Stimulated activated CD8-positive, alpha-beta memory T cell treated with anti-CD3 and anti-CD28 coated beads, Interleukin-4, amount 100 ng/mL, for 24 hours (primary cell): Measurements from ENCODE around the gene DEFB132.
A peak's percentile ranks its signal among the peaks of the same experiment; 100 is the strongest.

Experiments used
- DNase-seq: peaks from one replicate; pipeline ENCODE4 v3.0.0-alpha.2; 2020; ENCODE audit warnings: low read depth

DEFB132 gene

DNA sequence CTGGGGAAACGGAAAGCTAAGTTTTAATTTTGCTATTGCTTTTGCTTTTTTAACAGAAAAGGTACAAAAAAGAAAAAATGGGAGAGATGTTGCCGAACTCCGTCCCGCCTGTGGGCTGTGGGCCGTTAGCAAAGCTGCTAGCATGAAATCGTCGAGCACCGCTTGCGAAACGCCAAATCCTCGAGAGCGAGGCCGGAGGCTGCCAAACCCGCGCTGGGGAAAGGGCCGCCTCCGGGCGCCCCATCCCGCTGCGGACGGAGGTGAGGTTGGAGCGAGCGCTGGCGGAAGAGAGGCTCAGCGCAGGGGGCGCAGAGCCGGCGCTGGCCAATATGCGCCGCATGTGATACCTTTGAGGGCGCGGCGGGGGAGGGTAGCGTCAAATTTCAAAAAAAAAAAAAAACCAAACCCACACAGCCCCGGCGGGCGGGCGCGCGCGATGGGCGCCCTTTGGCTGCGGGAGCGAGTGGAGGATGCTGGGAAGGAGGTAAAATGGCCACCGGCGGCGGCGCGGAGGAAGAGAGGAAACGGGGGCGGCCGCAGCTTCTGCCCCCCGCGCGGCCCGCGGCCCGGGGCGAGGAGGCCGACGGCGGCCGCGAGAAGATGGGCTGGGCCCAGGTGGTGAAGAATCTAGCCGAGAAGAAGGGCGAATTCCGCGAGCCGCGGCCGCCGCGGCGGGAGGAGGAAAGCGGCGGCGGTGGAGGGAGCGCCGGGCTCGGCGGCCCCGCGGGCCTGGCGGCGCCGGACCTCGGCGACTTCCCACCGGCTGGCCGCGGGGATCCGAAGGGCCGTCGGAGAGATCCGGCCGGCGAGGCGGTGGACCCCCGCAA, 39.8 kb downstream of the DEFB132 start, which contains the start of gene ZCCHC3:
TSS of gene ZCCHC3 (plus strand) at position 473 of the 827 bp plus-strand sequence. CDS start at position 490, 17 bp downstream.
- DNase-seq = peak; percentile 76

DNA sequence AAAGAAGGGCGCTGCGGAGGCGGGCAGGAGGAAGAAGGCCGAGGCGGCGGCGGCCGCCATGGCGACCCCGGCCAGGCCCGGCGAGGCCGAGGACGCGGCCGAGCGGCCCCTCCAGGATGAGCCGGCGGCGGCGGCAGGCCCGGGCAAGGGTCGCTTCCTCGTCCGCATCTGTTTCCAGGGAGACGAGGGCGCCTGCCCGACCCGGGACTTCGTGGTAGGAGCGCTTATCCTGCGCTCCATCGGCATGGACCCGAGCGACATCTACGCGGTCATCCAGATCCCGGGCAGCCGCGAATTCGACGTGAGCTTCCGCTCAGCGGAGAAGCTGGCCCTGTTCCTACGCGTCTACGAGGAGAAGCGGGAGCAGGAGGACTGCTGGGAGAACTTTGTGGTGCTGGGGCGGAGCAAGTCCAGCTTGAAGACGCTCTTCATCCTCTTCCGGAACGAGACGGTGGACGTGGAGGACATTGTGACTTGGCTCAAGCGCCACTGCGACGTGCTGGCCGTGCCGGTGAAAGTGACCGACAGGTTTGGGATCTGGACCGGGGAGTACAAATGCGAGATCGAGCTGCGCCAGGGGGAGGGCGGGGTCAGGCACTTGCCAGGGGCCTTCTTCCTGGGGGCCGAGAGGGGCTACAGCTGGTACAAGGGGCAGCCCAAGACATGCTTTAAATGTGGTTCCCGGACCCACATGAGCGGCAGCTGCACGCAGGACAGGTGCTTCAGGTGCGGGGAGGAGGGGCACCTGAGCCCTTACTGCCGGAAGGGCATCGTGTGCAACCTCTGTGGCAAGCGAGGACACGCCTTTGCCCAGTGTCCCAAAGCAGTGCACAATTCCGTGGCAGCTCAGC, 40.6 kb downstream of the DEFB132 start:
- DNase-seq = peak; percentile 15

DNA sequence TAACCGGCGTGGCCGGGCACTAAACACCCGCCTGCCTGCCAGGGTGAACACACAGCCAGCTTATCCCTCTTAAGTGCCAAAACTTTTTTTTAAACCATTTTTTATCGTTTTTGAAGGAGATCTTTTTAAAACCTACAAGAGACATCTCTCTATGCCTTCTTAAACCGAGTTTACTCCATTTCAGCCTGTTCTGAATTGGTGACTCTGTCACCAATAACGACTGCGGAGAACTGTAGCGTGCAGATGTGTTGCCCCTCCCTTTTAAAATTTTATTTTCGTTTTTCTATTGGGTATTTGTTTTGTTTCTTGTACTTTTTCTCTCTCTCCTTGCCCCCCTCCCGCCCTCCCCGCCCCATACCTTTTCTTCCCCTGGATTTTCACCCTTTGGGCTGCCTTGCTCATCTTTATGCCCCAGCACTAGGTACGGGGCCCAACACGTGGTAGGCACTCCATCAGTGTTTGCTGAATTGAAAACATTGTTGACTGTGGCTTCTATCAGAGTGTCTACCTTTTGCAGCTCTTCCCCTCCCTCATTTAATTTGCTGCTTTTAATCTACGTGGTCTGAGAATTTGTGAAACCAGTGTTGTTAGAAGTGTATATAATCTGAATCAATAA, 41.4 kb downstream of the DEFB132 start:
- DNase-seq = no peak

DNA sequence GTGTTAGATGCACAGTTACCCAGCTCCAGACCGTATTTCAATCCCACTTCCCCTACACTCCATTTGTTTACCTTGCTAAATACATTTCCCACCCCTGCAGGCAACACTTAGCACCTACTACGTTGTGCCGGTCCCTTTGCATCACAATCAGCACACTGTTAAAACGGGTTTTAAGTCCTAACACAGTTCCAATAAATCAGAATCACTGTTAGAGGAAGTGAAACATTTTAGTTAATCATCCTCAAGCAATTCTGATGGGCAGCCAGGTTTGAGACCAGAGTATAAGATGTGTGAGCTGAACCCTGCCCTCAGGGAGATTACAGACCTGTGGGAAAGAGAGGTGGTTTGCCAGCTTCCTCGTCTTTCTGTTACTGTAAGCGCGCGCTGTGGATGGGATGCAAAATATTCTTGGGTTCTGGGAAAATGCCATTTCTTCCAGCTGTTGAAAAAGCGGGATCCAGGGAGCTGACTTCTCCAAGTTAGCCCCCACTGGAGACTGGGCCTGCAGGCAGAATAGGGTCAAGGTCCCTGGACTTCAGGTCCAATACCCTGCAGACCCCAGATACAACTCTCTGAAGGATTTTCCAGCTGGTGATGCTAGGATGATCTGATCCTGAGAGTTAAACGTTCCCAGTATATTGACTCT, 42.9 kb downstream of the DEFB132 start:
- DNase-seq = no peak

DNA sequence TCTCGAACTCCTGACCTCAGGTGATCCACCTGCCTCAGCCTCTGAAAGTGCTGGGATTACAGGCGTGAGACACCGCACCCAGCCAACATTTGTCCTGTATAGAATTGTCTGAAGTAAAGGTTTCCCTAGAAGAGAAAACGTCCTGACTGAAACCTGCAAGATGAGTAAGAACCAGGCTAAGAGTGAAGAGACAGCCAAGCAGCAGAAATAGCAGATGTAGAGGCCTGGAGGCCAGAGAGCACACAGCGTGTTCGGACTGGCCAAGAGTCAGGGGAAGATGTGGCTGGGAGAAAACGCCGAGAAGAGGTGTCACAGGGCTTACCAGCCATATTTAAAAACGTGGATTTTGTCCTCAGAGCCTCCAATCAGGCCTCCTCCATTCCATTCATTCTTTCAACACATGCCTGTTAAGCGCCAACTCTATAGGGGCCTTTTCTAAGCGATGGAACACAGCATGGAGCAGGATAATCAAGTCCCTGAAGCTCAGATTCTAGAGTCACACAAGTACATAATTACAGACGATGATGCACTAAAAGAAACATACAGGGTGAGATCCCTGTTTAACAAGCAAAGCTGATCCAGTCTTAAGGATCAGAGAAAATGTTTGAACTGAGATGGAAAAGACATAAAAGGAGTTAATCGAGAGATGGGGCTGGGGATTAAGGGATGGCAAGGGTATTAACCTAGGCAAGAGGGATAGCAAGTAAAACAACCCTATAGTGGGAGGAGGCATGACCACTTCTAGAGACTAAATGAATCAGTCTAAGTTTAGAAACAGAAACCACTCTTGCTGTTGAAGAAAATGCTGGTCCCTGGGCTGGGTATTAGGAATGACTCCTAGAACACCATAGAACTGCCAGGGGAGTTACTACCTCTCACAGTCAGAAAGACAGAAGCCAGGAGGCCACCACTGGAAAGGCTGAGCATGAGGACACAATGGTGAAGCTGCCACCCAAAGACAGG, 44.6 kb downstream of the DEFB132 start:
- no peak for DNase-seq

DNA sequence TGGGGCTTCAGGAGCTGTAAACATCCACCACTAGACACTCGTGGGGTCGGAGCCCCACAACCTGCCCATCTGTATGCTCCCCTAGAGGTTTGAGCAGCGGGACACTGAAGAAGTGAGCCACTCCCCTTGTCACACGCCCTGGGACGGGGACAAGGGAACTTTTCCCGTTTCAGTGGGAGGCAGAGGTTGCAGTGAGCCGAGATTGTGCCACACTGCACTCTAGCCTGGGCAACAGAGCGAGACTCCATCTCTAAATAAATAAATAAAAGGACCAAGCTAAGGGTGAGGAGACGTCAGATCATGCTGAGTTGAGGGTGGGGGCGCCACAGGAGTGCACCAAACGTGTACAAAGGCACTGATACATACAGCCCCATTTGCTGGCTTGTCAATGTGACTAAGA, 48.2 kb downstream of the DEFB132 start:
- no peak for DNase-seq

DNA sequence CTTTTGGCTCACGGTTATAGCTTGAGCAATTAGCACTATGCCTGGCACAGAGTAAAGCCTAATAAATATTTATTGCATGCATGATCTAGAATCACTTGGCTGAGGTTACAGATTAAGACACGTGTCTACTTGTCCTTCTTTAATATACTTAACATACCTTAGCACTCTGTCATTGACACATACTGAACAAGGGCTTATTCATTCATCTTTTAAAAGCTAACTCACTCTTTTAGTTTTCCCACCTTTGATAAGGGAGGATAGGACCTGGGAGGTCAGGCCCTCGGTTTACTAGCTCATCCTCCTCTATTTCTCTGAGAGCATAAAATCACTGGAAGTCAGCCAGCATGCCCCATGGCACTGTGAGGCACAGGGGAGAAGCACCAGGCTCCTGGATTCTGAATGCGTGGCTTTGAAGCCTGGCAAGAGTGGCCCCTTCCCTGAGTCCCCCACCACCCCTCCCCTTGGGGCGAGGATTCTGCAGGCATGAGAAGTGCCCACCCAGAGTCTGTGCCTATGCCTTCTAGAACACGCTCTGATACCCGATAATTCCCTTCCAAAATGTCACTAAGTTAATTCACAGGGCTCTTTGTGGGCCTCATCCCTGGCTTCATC, 51.0 kb downstream of the DEFB132 start:
- DNase-seq = no peak

DNA sequence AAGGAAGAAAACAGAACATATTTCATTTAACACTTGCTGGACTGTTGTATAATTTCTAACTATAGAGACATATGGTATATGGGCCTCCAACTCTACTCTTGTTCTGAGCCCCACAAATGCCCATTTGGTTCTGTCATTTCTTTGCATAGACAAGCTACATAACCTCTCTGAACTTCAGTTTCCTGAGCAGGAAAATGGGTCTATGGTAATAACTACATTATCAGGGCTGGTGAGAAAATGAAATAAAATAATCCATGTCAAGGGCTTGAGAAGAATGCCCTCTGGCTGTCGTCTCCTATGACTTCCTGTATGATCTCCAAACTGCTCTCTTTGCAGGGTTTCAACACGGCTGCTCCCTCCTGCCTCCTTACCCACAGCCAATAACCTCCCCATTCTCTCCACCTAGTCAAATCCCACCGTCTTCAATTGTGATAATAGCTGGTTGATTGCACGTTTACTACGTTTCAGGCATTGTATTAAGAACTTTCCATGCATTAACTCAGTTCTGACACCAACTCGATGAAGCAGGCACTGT, 51.8 kb downstream of the DEFB132 start:
- no peak for DNase-seq

DNA sequence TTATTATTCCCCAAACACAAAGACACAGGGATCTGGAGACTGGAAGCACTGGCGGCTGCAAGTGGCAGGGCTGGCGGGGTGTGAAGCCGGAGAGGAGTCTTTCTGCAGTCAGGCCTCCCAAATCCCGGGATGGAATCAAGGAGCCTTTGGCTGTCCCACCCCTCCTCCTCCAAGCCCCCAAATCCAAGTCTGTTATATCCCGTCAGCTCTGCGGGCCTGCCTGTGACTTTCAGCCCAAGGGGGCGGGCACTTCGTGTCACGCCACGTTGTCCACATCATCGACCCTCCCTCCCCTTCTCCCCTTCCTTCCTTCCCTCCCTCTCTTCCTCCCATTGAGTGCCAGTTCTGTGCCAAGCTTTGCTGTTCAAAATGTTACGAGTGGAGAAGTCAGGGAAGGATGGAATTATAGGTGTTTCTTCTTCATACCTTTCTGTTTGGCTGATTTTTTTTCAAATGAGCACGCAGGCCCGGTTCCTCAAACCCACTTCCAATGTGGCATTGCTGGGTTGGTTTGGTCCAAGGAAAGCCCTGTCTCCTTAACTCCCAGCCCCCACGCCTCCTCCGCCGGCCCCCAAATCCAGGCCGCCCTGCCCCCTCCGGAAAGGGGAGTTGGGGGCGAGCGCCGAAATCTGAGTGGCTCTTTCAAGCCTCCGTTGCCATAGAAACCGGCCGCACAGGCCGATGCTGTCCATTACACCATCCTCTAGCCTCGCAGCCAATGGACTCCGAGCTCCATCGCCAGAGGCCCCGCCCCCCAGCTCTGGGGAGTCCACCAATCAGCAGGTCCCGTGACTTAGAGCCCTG, 52.5 kb downstream of the DEFB132 start:
- DNase-seq = peak; percentile 73

DNA sequence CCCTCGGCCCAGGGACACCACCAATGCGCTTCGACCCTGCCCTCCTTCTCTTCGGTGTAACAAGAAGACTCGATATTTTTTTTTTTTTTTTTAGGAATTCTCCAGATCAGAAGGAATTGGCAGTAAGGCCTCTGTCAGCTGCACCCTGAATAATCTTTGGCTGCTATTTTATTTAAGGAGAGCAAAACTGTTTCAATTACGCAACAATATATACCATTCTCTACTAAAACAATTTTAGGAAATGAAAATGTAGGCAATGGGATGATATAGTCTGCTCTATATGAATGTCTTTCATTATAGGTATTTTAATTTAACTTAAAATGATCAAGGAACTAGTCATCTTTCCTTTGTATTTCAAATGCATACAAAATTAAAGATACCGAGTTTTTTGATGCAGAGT, 53.1 kb downstream of the DEFB132 start:
- no peak for DNase-seq
